H1 (cell line): ENCODE data around the gene ACP3. TPM values are rescaled to one million over a fixed set of nuclear protein-coding genes. Genes with fewer than 3 reads are reported as not detected.

Experiments used
- CBX8 ChIP-seq: fragments of 300-800, 300-1000 bp; sonication (generic); IDR thresholded peaks from 2 replicates; pipeline ENCODE4 v1.7.1; 2016; ENCODE audit warnings: low read depth, low read length, borderline replicate concordance
- CHD1 ChIP-seq: IDR thresholded peaks from 2 replicates; pipeline ENCODE4 v1.6.1; 2012; ENCODE audit warnings: low read depth, low read length, improper control_type of control experiment
- POU5F1 ChIP-seq: IDR thresholded peaks from 2 replicates; pipeline ENCODE4 v1.6.1; 2011; ENCODE audit warnings: low read depth, mild to moderate bottlenecking, low read length, moderate library complexity
- TAF1 ChIP-seq: IDR thresholded peaks from 2 replicates; pipeline ENCODE4 v1.6.1; 2011; ENCODE audit warnings: mild to moderate bottlenecking, low read depth, low read length
- polyA plus RNA-seq, 7 experiments: library from polyadenylated mRNA; depleted of rRNA in 3 of 7; stranded (reverse) in 5 of 7; unstranded in 2 of 7; fragments of >200 nt in 5 of 7; fragments of 200-250 nt in 2 of 7; gene quantifications; 1 replicate in 5 of 7; 2 replicates in 1 of 7; 4 replicates in 1 of 7; pipeline versions ENCODE4 v1.2.1 to v1.2.3, GENCODE V29; 2011 to 2013; ENCODE audit warnings: missing spikeins in 2 of 7, mixed read lengths in 2 of 7
- total RNA-seq: library from RNA; stranded (reverse); fragmentation: NEBNext Ultra II Directional; extraction: Animal tissue kit (Norgen Biotek cat#: 25700); gene quantifications from 2 replicates; pipeline ENCODE4 v1.2.1, GENCODE V29; 2021

Gene ACP3
- total and polyA plus RNA-seq, 2 of the 8 experiments (the other 6 are each of a cell fraction or from before 2014, with no cell fraction given), result 1.2 to 1.4 TPM

- no peak for TF ChIP-seq CBX8
- TF ChIP-seq POU5F1, result no peak
- TF ChIP-seq CHD1, result no peak
- TF ChIP-seq TAF1, result no peak
Measured at GRCh38 chr3:132394320-132394719, 77.1 kb downstream of the ACP3 start (continued).
